Fibroblast of skin of left quadriceps (primary cell): ENCODE measurements around the gene E4F1.
"Not testable (repeated sequence)": the region's sequence is repeated elsewhere in the genome, so short reads cannot be mapped to it uniquely, and the experiment has no call there.

ENCODE experiments used
- DNase-seq, 2 experiments: peaks; one replicate each; pipeline ENCODE4 v3.0.0-alpha.2; 2013; ENCODE audit warnings: low read depth in 2 of 2

E4F1 gene

GRCh38 chr16:2189252-2189893, 34.0 kb upstream of the E4F1 start:
- no peak for DNase-seq

GRCh38 chr16:2190002-2190658, 33.3 kb upstream of the E4F1 start:
- DNase-seq = no peak

- no peak for DNase-seq
Measured at GRCh38 chr16:2190659-2191445, 32.5 kb upstream of the E4F1 start.

GRCh38 chr16:2191446-2191706, 32.0 kb upstream of the E4F1 start:
- no peak for DNase-seq

GRCh38 chr16:2194166-2194834, 29.1 kb upstream of the E4F1 start:
- DNase-seq = no peak

- no peak for DNase-seq
Measured at GRCh38 chr16:2194852-2195321, 28.5 kb upstream of the E4F1 start.

- DNase-seq = no peak
Measured at GRCh38 chr16:2195322-2196161, 27.8 kb upstream of the E4F1 start.

GRCh38 chr16:2196162-2196980, 27.0 kb upstream of the E4F1 start, which contains the start of gene CASKIN1:
CASKIN1 (minus strand) TSS chr16:2196605; CDS start chr16:2196432, 173 bp downstream.
- DNase-seq = no peak

- no peak for DNase-seq
Measured at GRCh38 chr16:2196981-2197511, 26.3 kb upstream of the E4F1 start.

GRCh38 chr16:2197765-2198164, 25.6 kb upstream of the E4F1 start:
- no peak for DNase-seq

GRCh38 chr16:2198283-2198682, 25.1 kb upstream of the E4F1 start:
- DNase-seq = no peak

- no peak for DNase-seq
Measured at GRCh38 chr16:2199095-2199494, 24.3 kb upstream of the E4F1 start.

GRCh38 chr16:2199621-2200139, 23.7 kb upstream of the E4F1 start:
- no peak for DNase-seq

- DNase-seq = no peak
Measured at GRCh38 chr16:2200313-2200712, 23.1 kb upstream of the E4F1 start.

GRCh38 chr16:2203119-2203688, 20.2 kb upstream of the E4F1 start:
- not testable (repeated sequence) for DNase-seq

- DNase-seq = no peak
Measured at GRCh38 chr16:2204416-2205103, 18.8 kb upstream of the E4F1 start.

- peak; percentile 71 to 72 for DNase-seq
Measured at GRCh38 chr16:2205104-2205966, 18.1 kb upstream of the E4F1 start, which contains the start of gene MLST8. MLST8 (plus strand) TSS chr16:2205454; CDS start chr16:2206086, 632 bp downstream.

- no peak for DNase-seq
Measured at GRCh38 chr16:2205967-2206313, 17.5 kb upstream of the E4F1 start.
